ENCODE measurements around the gene IREB2. TPM values are rescaled to one million over a fixed set of nuclear protein-coding genes. Genes with fewer than 3 reads are reported as not detected.
"Not testable (repeated sequence)": the region's sequence is repeated elsewhere in the genome, so short reads cannot be mapped to it uniquely, and the experiment has no call there.

Gene IREB2
- total RNA-seq, 2 donors from 2014 or later: 79.0 to 92.8 TPM

GRCh38 chr15:78539464-78540140 is 101.6 kb downstream of the IREB2 start:
- peak overlapping the region; percentile 98 for H3K4me3 Mint-ChIP-seq
- peaks cover 21% of the 10 kb centered on the region for H3K36me3 Mint-ChIP-seq

GRCh38 chr15:78540141-78540870 is 102.3 kb downstream of the IREB2 start, which contains the start of gene PSMA4:
PSMA4 (plus strand) TSS chr15:78540444; CDS start chr15:78541928, 1,484 bp downstream.
- peak within 1 kb of the TSS; percentile 93 to 96 for H3K27ac Mint-ChIP-seq
- H3K4me1 Mint-ChIP-seq (ENCODE audit: low read depth in 2 of 2): peaks cover 20 to 34% of the 10 kb centered on the region in 2 donors
- peak; percentile 94 for DNase-seq (ENCODE audit: low spot score)
- H3K27me3 Mint-ChIP-seq: no peaks in the 10 kb centered on the region
- H3K36me3 Mint-ChIP-seq: peaks cover 21% of the 10 kb centered on the region
- peak; percentile 92 to 93 for ATAC-seq
- H3K9me3 Mint-ChIP-seq: no peaks in the 10 kb centered on the region
- peak within 1 kb of the TSS; percentile 98 for H3K4me3 Mint-ChIP-seq

More at GRCh38 chr15:78539464-78540140, 101.6 kb downstream of the IREB2 start:
- not testable (repeated sequence) for H3K27me3 Mint-ChIP-seq; DNase-seq (ENCODE audit: low spot score); ATAC-seq; H3K9me3 Mint-ChIP-seq
- H3K4me1 Mint-ChIP-seq (ENCODE audit: low read depth in 2 of 2): peaks cover 20 to 34% of the 10 kb centered on the region in 2 donors
- H3K27ac Mint-ChIP-seq: peak overlapping the region; percentile 93 to 96

GRCh38 chr15:78540871-78541743 is 103.1 kb downstream of the IREB2 start:
- DNase-seq (ENCODE audit: low spot score) (no peak), ATAC-seq (peak in 1 of 2 donors; percentile 46)
- Mint-ChIP-seq H3K4me1 (ENCODE audit: low read depth in 2 of 2) (peaks cover 20 to 34% of the 10 kb centered on the region in 2 donors), H3K4me3 (peak overlapping the region; percentile 98), H3K9me3 (no peaks in the 10 kb centered on the region), H3K27me3 (no peaks in the 10 kb centered on the region), H3K36me3 (peaks cover 21% of the 10 kb centered on the region), H3K27ac (peak overlapping the region; percentile 93 to 96)

- ATAC-seq (no peak), DNase-seq (ENCODE audit: low spot score) (no peak)
- no peaks in the 10 kb centered on the region for H3K9me3 Mint-ChIP-seq
- H3K4me1 Mint-ChIP-seq (ENCODE audit: low read depth in 2 of 2): peaks cover 20 to 34% of the 10 kb centered on the region in 2 donors
- H3K4me3 Mint-ChIP-seq: peak overlapping the region; percentile 98
- H3K27me3 Mint-ChIP-seq: no peaks in the 10 kb centered on the region
- H3K27ac Mint-ChIP-seq: peak overlapping the region; percentile 93 to 96
- peaks cover 21% of the 10 kb centered on the region for H3K36me3 Mint-ChIP-seq
Measured at GRCh38 chr15:78541744-78542034, 103.7 kb downstream of the IREB2 start.

GRCh38 chr15:78542647-78543046 is 104.6 kb downstream of the IREB2 start:
- H3K9me3 Mint-ChIP-seq: no peaks in the 10 kb centered on the region
- DNase-seq (ENCODE audit: low spot score) (no peak), ATAC-seq (no peak)
- peaks cover 21% of the 10 kb centered on the region for H3K36me3 Mint-ChIP-seq
- H3K4me1 Mint-ChIP-seq (ENCODE audit: low read depth in 2 of 2): peaks cover 20 to 34% of the 10 kb centered on the region in 2 donors
- H3K4me3 Mint-ChIP-seq: peak overlapping the region; percentile 98
- no peaks in the 10 kb centered on the region for H3K27me3 Mint-ChIP-seq
- peak overlapping the region; percentile 93 to 96 for H3K27ac Mint-ChIP-seq

GRCh38 chr15:78550194-78550593 is 112.2 kb downstream of the IREB2 start:
- Mint-ChIP-seq H3K4me3 (no peak overlapping the region), H3K27me3 (no peaks in the 10 kb centered on the region), H3K27ac (no peak overlapping the region), H3K9me3 (no peaks in the 10 kb centered on the region), H3K36me3 (peaks cover 20% of the 10 kb centered on the region), H3K4me1 (ENCODE audit: low read depth in 2 of 2) (peaks cover 0 to 3% of the 10 kb centered on the region in 2 donors)
- no peak for DNase-seq (ENCODE audit: low spot score)
- no peak for ATAC-seq

- Mint-ChIP-seq H3K36me3 (peaks cover 20% of the 10 kb centered on the region), H3K9me3 (no peaks in the 10 kb centered on the region), H3K27me3 (no peaks in the 10 kb centered on the region), H3K27ac (no peak overlapping the region), H3K4me3 (no peak overlapping the region), H3K4me1 (ENCODE audit: low read depth in 2 of 2) (peaks cover 0 to 3% of the 10 kb centered on the region in 2 donors)
- ATAC-seq (no peak), DNase-seq (ENCODE audit: low spot score) (no peak)
Measured at GRCh38 chr15:78550815-78551214, 112.8 kb downstream of the IREB2 start.

Other genes starting within 250 kb of the IREB2 start
- under 1 TPM in 1 of 2 donors, not detected in 1; 0.31 TPM for gene ACSBG1, start 203.7 kb upstream of the IREB2 start, total RNA-seq
- 10 to 100 TPM; 35.2 to 50.4 TPM for gene DNAJA4, start 173.7 kb upstream of the IREB2 start, total RNA-seq
- 10 to 100 TPM; 40.7 to 50.0 TPM for gene SKIC8, start 138.6 kb upstream of the IREB2 start, total RNA-seq
- not detected for gene CRABP1, start 97.9 kb upstream of the IREB2 start, total RNA-seq
- gene HYKK, start 69.4 kb downstream of the IREB2 start, total RNA-seq: under 1 TPM; 0.50 to 0.56 TPM
- gene PSMA4, start 102.2 kb downstream of the IREB2 start, total RNA-seq: 100 to 1,000 TPM; 144 to 286 TPM
- gene CHRNA5, start 127.3 kb downstream of the IREB2 start, total RNA-seq: 1 to 10 TPM; 4.4 to 9.0 TPM
- gene CHRNA3, start 182.8 kb downstream of the IREB2 start, total RNA-seq: not detected
- gene CHRNB4, start 203.0 kb downstream of the IREB2 start, total RNA-seq: not detected

Measured in natural killer cell treated with Interleukin-12 subunit alpha and Interleukin-12 subunit beta and Interleukin-15 and Interleukin-18, amount 100 ng/mL, for 72 hours (primary cell).